ENCODE results near the gene TRPV6.
A peak's percentile ranks its signal among the peaks of the same experiment; 100 is the strongest.

The TRPV6 gene

DNA sequence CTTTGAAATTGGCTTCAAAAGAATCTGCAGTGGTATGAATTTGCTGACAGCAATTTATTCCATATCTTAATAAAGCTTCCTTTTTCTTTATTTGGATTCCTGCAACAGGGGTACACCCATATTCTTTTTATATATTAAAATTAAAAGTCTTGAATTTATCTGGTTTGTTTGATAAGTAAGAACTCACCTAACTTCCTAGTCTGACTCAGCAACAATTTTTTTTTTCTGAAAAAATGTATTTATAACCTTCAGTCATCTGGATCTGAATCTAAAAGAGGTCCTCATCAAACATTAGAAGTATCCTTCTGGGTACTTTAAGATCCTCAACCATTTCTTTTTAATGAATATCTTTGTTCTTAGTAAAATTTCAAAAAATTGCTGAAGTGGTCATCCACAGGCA lies 26.1 kb downstream of the TRPV6 start:
- Histone ChIP-seq H3K9ac (ENCODE audit: low read depth, low read length) (no peak overlapping the region), H3K27ac (ENCODE audit: low read depth, low read length) (no peak overlapping the region), H3K27me3 (ENCODE audit: control insufficient read depth, insufficient read depth, low read length) (peaks cover 21% of the 10 kb centered on the region), H3K9me3 (ENCODE audit: control insufficient read depth, insufficient read depth, low read length) (no peaks in the 10 kb centered on the region), H3K36me3 (ENCODE audit: control insufficient read depth, insufficient read depth, low read length) (no peaks in the 10 kb centered on the region), H3K4me3 (ENCODE audit: low read depth, low read length) (no peak overlapping the region), H3K4me1 (ENCODE audit: control insufficient read depth, insufficient read depth, low read length) (peaks cover 22% of the 10 kb centered on the region)

DNA sequence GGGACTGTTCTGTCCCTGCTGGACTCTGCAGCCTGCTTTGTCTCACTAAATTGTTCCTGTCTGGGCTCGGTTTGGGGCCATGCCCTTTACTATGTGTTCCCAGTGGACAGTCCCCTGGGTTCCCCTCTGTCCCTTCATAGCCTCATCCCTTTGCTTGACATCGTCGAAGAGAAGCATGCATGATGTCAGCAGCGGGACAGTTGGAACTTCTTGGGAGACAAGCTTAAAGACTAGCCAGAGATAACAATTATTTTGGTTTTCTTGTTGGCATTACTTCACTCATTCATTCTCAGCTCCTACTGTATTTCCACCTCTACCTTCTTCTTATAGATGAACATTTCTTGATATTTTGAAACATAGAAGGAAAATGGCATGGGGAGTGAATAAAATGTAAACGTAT lies 27.9 kb downstream of the TRPV6 start:
- Histone ChIP-seq H3K9me3 (ENCODE audit: control insufficient read depth, insufficient read depth, low read length) (no peaks in the 10 kb centered on the region), H3K4me3 (ENCODE audit: low read depth, low read length) (no peak overlapping the region), H3K27me3 (ENCODE audit: control insufficient read depth, insufficient read depth, low read length) (peaks cover 21% of the 10 kb centered on the region), H3K36me3 (ENCODE audit: control insufficient read depth, insufficient read depth, low read length) (no peaks in the 10 kb centered on the region), H3K9ac (ENCODE audit: low read depth, low read length) (no peak overlapping the region), H3K27ac (ENCODE audit: low read depth, low read length) (no peak overlapping the region), H3K4me1 (ENCODE audit: control insufficient read depth, insufficient read depth, low read length) (peaks cover 23% of the 10 kb centered on the region)

DNA sequence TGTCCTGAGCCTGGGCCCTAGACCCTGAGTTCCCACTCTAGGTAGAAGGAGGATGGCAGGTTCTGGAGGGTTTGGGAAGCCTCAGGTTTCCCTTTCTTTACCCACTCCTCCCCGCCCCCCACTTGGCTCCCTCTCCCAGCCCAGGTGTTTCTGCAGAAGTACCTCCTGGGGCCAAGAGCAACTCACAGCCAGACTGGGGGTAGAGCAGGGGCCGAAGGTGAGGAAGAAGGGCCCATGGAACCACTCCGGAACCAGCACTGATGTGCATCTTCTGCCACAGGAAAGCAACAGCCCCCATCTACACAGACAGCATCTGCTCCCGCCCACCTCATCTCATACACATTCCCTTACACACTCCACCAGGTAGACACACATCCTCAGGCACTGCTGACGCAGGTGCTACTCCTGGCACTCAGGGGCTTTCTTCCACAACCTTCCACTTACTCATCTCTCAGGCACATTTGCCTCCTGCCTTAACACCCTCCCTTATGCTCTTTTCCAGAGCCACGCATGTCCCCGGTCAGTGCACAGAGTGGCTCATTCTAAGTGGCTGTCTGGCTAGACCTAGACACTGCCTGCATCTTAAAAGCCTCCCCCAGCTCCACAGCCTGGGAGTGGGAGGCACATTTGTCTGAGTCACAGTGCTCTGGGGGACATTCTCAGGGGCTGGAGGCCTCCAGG lies 28.8 kb downstream of the TRPV6 start:
- Histone ChIP-seq H3K4me1 (ENCODE audit: control insufficient read depth, insufficient read depth, low read length) (peaks cover 14% of the 10 kb centered on the region), H3K36me3 (ENCODE audit: control insufficient read depth, insufficient read depth, low read length) (no peaks in the 10 kb centered on the region), H3K9ac (ENCODE audit: low read depth, low read length) (no peak overlapping the region), H3K4me3 (ENCODE audit: low read depth, low read length) (no peak overlapping the region), H3K27ac (ENCODE audit: low read depth, low read length) (no peak overlapping the region), H3K9me3 (ENCODE audit: control insufficient read depth, insufficient read depth, low read length) (no peaks in the 10 kb centered on the region), H3K27me3 (ENCODE audit: control insufficient read depth, insufficient read depth, low read length) (peaks cover 21% of the 10 kb centered on the region)

DNA sequence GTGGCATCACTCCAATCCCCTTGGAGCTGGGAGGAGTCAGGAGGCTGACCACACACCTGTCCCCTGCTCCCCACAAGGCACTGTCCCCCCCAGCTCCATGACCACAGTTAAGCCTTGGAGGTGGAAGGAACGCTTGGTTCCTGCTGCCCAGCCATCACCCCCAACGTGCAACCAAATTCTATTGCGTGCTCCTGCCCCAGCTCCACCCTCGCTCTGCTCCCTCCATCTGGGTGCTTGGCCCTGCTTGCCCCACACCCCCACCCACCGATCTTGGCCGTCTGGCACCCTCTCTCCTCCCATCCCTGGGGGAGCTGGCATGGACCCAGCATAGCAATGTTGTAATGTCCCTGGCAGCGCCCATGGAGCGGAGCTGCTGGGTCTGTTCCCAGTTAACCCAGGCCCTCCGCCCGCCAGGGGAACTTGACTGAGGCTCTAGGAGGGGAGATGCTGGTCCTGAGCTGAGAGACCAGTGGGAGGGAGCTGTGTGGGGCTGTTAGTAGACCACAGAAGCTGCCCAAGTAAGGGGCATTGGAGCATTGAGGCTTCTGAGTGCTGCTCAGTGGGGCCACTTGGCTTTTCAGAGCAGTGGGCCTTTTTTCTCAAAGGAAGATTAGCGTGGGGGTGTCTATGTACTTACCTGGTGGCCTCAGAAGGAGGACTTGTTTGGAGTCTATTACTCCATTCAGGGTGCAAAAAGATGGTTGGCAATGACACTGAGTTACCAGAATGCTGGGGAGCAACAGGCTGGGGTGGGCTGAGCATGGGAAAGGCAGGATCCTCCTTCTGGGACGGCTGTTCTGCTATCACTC lies 29.6 kb downstream of the TRPV6 start:
- peak overlapping the region; percentile 91 for H3K4me3 ChIP-seq (ENCODE audit: low read depth, low read length)
- no peaks in the 10 kb centered on the region for H3K9me3 ChIP-seq (ENCODE audit: control insufficient read depth, insufficient read depth, low read length)
- peaks cover 21% of the 10 kb centered on the region for H3K27me3 ChIP-seq (ENCODE audit: control insufficient read depth, insufficient read depth, low read length)
- H3K4me1 ChIP-seq (ENCODE audit: control insufficient read depth, insufficient read depth, low read length): peaks cover 7% of the 10 kb centered on the region
- no peaks in the 10 kb centered on the region for H3K36me3 ChIP-seq (ENCODE audit: control insufficient read depth, insufficient read depth, low read length)
- no peak overlapping the region for H3K27ac ChIP-seq (ENCODE audit: low read depth, low read length)
- no peak overlapping the region for H3K9ac ChIP-seq (ENCODE audit: low read depth, low read length)

DNA sequence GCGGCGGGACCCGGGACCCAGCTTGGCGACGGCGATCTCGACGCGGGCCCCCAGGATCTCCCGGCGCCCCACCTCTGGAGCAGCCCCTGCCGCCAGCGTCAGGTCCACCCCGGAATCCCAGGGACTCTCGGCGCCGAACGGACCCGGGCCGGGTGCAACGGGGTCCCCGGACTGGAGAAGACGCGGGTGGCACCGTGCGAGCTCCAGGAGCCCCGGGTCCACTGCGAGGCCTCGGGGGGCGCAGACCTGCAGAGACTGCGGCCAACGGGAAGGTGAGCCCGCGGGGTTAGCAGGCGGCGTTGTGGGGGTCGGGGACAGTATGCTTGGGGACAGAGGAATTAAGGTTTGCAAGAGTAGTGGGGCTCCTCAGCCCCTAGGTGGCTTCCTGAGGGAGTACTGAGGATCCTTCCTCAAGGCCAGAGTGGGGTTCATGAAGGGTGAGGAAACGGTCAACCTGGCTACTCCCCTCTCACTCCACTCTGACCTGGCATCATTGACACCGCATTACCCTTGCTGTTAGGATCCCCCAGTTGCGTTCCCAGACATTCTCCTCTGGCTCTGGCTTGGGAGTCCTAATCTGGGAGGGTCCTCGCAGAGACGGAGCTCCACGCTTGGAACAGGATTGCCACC lies 30.3 kb downstream of the TRPV6 start:
- Histone ChIP-seq H3K27me3 (ENCODE audit: control insufficient read depth, insufficient read depth, low read length) (peaks cover 21% of the 10 kb centered on the region), H3K9ac (ENCODE audit: low read depth, low read length) (no peak overlapping the region)

DNA sequence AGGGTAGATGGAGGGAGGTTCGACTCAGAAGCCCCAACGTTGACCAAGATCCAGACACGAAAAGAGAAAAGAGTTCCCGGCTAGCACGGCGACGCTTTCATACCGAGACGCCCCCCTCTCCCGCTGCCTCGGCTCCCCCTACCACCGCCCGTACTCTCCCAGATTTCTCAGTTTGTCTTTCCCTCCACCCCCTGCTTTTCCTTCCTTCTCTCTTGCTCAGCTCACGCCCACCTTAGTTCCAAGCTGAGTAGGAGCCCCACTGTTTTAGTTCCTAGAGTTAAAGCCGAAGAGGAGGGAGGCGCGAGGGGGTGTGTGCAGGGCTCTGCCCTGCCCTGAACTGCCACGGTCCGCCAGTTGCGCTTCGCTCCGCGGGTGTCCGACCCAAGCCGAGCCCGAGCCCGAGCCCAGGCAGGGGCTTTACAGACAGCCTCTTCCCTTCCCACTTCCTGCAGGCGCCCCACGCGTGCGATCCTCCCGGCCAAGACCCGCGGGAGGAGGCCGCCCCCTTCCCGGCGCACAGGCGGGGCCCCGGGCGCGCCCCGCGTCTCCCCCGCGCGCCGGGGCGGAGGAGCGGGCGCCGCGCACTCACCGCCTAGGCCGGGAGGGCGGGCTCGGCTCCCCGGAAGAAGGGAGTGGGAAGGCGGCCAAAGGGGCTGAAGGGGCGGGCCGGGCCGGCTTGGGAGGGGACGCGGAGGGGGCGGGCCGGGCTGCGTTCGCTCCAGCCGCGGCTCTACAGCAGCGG lies 31.0 kb downstream of the TRPV6 start, which contains the start of gene EPHB6:
Gene EPHB6 (plus strand): TSS at position 705 of the 742 bp plus-strand sequence. CDS start 8,152 bp downstream, outside the sequence.
- Histone ChIP-seq H3K4me3 (ENCODE audit: low read depth, low read length) (peak within 1 kb of the TSS; percentile 91), H3K36me3 (ENCODE audit: control insufficient read depth, insufficient read depth, low read length) (no peaks in the 10 kb centered on the region), H3K4me1 (ENCODE audit: control insufficient read depth, insufficient read depth, low read length) (peaks cover 6% of the 10 kb centered on the region), H3K9ac (ENCODE audit: low read depth, low read length) (peak within 1 kb of the TSS; percentile 52; the same call in 1 of the 2 replicates), H3K27ac (ENCODE audit: low read depth, low read length) (peak within 1 kb of the TSS; percentile 67), H3K27me3 (ENCODE audit: control insufficient read depth, insufficient read depth, low read length) (peaks cover 21% of the 10 kb centered on the region), H3K9me3 (ENCODE audit: control insufficient read depth, insufficient read depth, low read length) (no peaks in the 10 kb centered on the region)

More for the DNA sequence above, 30.3 kb downstream of the TRPV6 start:
- no peak overlapping the region for H3K27ac ChIP-seq (ENCODE audit: low read depth, low read length)
- no peaks in the 10 kb centered on the region for H3K36me3 ChIP-seq (ENCODE audit: control insufficient read depth, insufficient read depth, low read length)
- no peaks in the 10 kb centered on the region for H3K9me3 ChIP-seq (ENCODE audit: control insufficient read depth, insufficient read depth, low read length)
- H3K4me3 ChIP-seq (ENCODE audit: low read depth, low read length): peak overlapping the region; percentile 91
- peaks cover 6% of the 10 kb centered on the region for H3K4me1 ChIP-seq (ENCODE audit: control insufficient read depth, insufficient read depth, low read length)

DNA sequence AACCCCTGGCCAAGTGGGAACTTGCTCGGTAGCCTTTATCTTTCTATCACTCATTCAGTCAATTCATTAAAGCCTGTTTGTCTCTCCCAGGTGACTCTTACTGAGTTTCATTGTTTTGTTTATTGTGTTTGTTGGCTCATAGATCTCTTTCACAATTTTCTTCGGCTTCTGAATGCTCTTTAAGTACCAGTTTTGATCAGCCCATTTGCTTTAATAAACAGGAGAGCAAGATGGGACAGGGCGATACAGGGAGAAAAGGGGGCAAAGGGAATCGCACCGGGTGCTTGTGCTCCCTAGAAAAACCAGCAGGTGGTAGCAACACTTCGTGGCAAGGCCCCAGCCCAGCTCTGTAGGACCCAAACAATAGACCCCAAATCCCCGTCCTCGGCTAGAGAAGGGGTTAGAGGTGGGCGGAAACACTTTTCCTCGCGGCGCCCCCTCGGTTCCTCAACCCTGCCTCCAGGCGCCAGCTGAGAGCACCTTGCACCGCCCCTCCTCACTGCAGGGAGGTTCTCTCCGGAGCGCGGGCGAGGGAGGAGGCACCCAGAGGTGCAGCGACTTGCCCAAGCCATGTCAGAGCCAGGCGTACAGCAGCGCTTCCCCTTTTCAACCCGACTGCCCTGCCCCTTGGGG lies 31.7 kb downstream of the TRPV6 start:
- H3K4me3 ChIP-seq (ENCODE audit: low read depth, low read length): peak overlapping the region; percentile 91
- H3K9me3 ChIP-seq (ENCODE audit: control insufficient read depth, insufficient read depth, low read length): no peaks in the 10 kb centered on the region
- peak overlapping the region; percentile 52; the same call in 1 of the 2 replicates for H3K9ac ChIP-seq (ENCODE audit: low read depth, low read length)
- peaks cover 21% of the 10 kb centered on the region for H3K27me3 ChIP-seq (ENCODE audit: control insufficient read depth, insufficient read depth, low read length)
- no peaks in the 10 kb centered on the region for H3K36me3 ChIP-seq (ENCODE audit: control insufficient read depth, insufficient read depth, low read length)
- peaks cover 6% of the 10 kb centered on the region for H3K4me1 ChIP-seq (ENCODE audit: control insufficient read depth, insufficient read depth, low read length)
- H3K27ac ChIP-seq (ENCODE audit: low read depth, low read length): peak overlapping the region; percentile 67

DNA sequence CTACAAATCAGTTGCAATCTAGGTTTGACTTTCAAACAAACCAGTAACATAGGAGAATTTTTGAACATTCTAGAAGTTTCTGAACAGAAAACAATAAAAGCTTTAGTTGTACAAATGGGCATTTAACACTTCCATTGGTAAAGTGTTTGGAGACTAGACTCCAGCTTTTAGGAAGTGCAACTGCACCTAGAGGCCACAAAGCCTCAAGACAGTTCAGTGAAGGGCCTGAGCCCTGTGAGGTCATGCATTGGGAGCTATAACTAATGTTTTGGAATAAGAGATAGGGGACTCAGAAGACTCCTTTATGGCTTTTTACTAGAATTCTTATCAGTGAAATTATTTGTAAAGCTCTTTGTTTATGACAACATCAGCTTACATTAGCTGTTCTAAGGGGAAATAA lies 33.6 kb downstream of the TRPV6 start:
- Histone ChIP-seq H3K9ac (ENCODE audit: low read depth, low read length) (no peak overlapping the region), H3K27me3 (ENCODE audit: control insufficient read depth, insufficient read depth, low read length) (peaks cover 20% of the 10 kb centered on the region), H3K9me3 (ENCODE audit: control insufficient read depth, insufficient read depth, low read length) (no peaks in the 10 kb centered on the region), H3K4me3 (ENCODE audit: low read depth, low read length) (no peak overlapping the region), H3K4me1 (ENCODE audit: control insufficient read depth, insufficient read depth, low read length) (peaks cover 6% of the 10 kb centered on the region), H3K36me3 (ENCODE audit: control insufficient read depth, insufficient read depth, low read length) (no peaks in the 10 kb centered on the region), H3K27ac (ENCODE audit: low read depth, low read length) (no peak overlapping the region)

DNA sequence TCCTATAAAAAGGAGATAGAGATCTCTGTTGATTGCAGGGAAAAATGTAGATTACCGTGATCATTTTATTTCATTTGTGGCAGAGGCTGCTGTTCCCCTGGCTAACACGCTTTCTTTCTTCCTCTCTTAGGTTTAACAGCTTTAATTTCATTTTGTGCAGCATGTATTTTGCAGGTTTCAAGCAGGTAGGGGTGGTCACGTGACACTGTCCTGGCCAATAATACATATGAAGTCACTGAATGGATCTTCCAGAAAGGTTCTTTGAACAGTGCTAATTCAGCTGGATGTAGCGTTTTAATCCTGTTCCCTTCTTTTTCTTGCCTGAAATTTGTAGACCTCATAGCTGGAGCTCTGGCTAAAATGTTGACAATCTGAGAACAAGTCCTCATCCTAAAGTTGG lies 34.3 kb downstream of the TRPV6 start:
- Histone ChIP-seq H3K27ac (ENCODE audit: low read depth, low read length) (no peak overlapping the region), H3K4me3 (ENCODE audit: low read depth, low read length) (no peak overlapping the region)

DNA sequence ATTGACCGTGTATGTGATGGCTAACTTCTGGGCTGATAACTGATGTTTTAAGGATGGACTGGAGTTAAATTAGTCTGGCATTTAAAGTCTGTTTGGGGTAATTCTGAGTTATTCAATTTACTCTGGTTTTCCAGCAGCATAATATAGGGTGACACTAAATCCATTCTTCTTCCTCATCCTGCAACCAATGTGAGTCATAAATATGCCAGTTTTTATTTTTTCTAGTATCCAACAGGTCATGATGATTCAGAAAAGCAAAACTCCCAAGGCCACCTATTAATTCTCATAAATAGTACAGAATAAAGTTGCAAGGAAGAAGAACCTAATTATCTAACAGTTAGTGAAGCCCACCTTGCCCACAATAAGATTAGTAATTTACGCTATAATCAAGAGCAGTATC lies 38.2 kb downstream of the TRPV6 start:
- no peaks in the 10 kb centered on the region for H3K4me1 ChIP-seq (ENCODE audit: control insufficient read depth, insufficient read depth, low read length)
- H3K9ac ChIP-seq (ENCODE audit: low read depth, low read length): no peak overlapping the region
- H3K27ac ChIP-seq (ENCODE audit: low read depth, low read length): no peak overlapping the region
- no peak overlapping the region for H3K4me3 ChIP-seq (ENCODE audit: low read depth, low read length)
- H3K27me3 ChIP-seq (ENCODE audit: control insufficient read depth, insufficient read depth, low read length): no peaks in the 10 kb centered on the region
- H3K36me3 ChIP-seq (ENCODE audit: control insufficient read depth, insufficient read depth, low read length): no peaks in the 10 kb centered on the region
- no peaks in the 10 kb centered on the region for H3K9me3 ChIP-seq (ENCODE audit: control insufficient read depth, insufficient read depth, low read length)

More for the DNA sequence above, 34.3 kb downstream of the TRPV6 start:
- no peaks in the 10 kb centered on the region for H3K9me3 ChIP-seq (ENCODE audit: control insufficient read depth, insufficient read depth, low read length)
- peaks cover 13% of the 10 kb centered on the region for H3K27me3 ChIP-seq (ENCODE audit: control insufficient read depth, insufficient read depth, low read length)
- H3K36me3 ChIP-seq (ENCODE audit: control insufficient read depth, insufficient read depth, low read length): no peaks in the 10 kb centered on the region
- peaks cover 6% of the 10 kb centered on the region for H3K4me1 ChIP-seq (ENCODE audit: control insufficient read depth, insufficient read depth, low read length)
- H3K9ac ChIP-seq (ENCODE audit: low read depth, low read length): no peak overlapping the region

Data from HUES48 (cell line).